Hematopoietic multipotent progenitor cell (in vitro differentiated cells): ENCODE data around the gene KLHDC3. TPM values are rescaled to one million over a fixed set of nuclear protein-coding genes. Genes with fewer than 3 reads are reported as not detected.

Experiments used
- DNase-seq, 3 donors: peaks; one replicate each; pipeline ENCODE4 v3.0.0-alpha.2; 2011 to 2015; ENCODE audit warnings: low read depth in 2 of 3, low spot score in 2 of 3
- total RNA-seq: library from RNA; depleted of rRNA; stranded (reverse); fragments of >200 nt; gene quantifications from one replicate; pipeline ENCODE4 v1.2.3, GENCODE V29; 2012

KLHDC3 gene
- total RNA-seq = 173 TPM

- peak; percentile 88 to 100 (median 100) for DNase-seq
These were observed at the start of gene KLHDC3, which contains the start of gene MEA1 for GRCh38 chr6:43013843-43014433. Gene KLHDC3, plus strand, starts transcription at chr6:43014249. Its CDS starts 2,944 bp downstream, at chr6:43017193. Gene MEA1, minus strand, starts transcription at chr6:43013946. Its CDS starts 133 bp downstream, at chr6:43013813.

GRCh38 chr6:42966571-42966970 lies 47.5 kb upstream of the KLHDC3 start:
- no peak for DNase-seq

- no peak for DNase-seq
These were observed 46.8 kb upstream of the KLHDC3 start for GRCh38 chr6:42967228-42967627.

GRCh38 chr6:42968126-42968701 lies 45.8 kb upstream of the KLHDC3 start:
- DNase-seq = no peak

GRCh38 chr6:42968783-42969182 lies 45.3 kb upstream of the KLHDC3 start:
- no peak for DNase-seq

- no peak for DNase-seq
These were observed 44.6 kb upstream of the KLHDC3 start for GRCh38 chr6:42969431-42969830.

- DNase-seq = no peak
These were observed 44.1 kb upstream of the KLHDC3 start for GRCh38 chr6:42969934-42970333.

- peak in 2 of 3 donors; percentile 56 to 65 for DNase-seq
These were observed 43.0 kb upstream of the KLHDC3 start for GRCh38 chr6:42970871-42971612.

- no peak for DNase-seq
These were observed 42.2 kb upstream of the KLHDC3 start for GRCh38 chr6:42971746-42972327.

GRCh38 chr6:42973926-42974325 lies 40.1 kb upstream of the KLHDC3 start:
- no peak for DNase-seq

- no peak for DNase-seq
These were observed 39.0 kb upstream of the KLHDC3 start for GRCh38 chr6:42974919-42975505.

- DNase-seq = no peak
These were observed 35.6 kb upstream of the KLHDC3 start for GRCh38 chr6:42978487-42978838.

GRCh38 chr6:42978839-42979522 lies 35.1 kb upstream of the KLHDC3 start, which contains the start of gene PEX6:
Gene PEX6, minus strand, starts transcription at chr6:42979181. Its CDS starts 31 bp downstream, at chr6:42979150.
- peak; percentile 81 to 93 (median 92) for DNase-seq

- peak in 1 of 3 donors; percentile 22 for DNase-seq
These were observed 34.4 kb upstream of the KLHDC3 start for GRCh38 chr6:42979523-42980177.

- DNase-seq = no peak
These were observed 32.2 kb upstream of the KLHDC3 start for GRCh38 chr6:42981836-42982235.

- DNase-seq = peak; percentile 84 to 99 (median 98)
These were observed 29.8 kb upstream of the KLHDC3 start, which contains the start of gene PPP2R5D for GRCh38 chr6:42984001-42984923. Gene PPP2R5D, plus strand, starts transcription at chr6:42984570. Its CDS starts 108 bp downstream, at chr6:42984678.

GRCh38 chr6:42984924-42985475 lies 29.0 kb upstream of the KLHDC3 start:
- peak in 1 of 3 donors; percentile 24 for DNase-seq
